DND-41 (cell line): Measurements from ENCODE around the gene TRIM45.

Experiments
- ATAC-seq: fragments of 200-7000 bp; cut with Tn5 transposase; 3 replicates; pipeline ENCODE4 v1.9.1; 2021; ENCODE audit warnings: low read depth; ENCODE audit not compliant: insufficient read depth
- DNase-seq: peaks from one replicate; pipeline ENCODE4 v3.0.0-alpha.2; 2020
- H2AFZ ChIP-seq: 2 replicates; pipeline ENCODE4 v1.6.0; 2012; ENCODE audit warnings: low read depth, low read length
- H3K27ac ChIP-seq: 2 replicates; pipeline ENCODE4 v1.5.1; 2012; ENCODE audit warnings: low read length, inconsistent platforms
- H3K27me3 ChIP-seq: fragments of 200-600 bp; sonication (generic); 2 replicates; pipeline ENCODE4 v1.6.0; 2012; ENCODE audit warnings: low read length, mild to moderate bottlenecking, inconsistent platforms; ENCODE audit not compliant: insufficient read depth, poor library complexity
- H3K36me3 ChIP-seq: 2 replicates; pipeline ENCODE4 v1.5.1; 2012; ENCODE audit warnings: low read length, inconsistent platforms; ENCODE audit not compliant: insufficient read depth
- H3K4me1 ChIP-seq: 2 replicates; pipeline ENCODE4 v1.5.1; 2012; ENCODE audit warnings: mild to moderate bottlenecking, low read length; ENCODE audit not compliant: insufficient read depth
- H3K4me2 ChIP-seq: 2 replicates; pipeline ENCODE4 v1.6.0; 2012; ENCODE audit warnings: mild to moderate bottlenecking, moderate library complexity, low read length, inconsistent platforms; ENCODE audit not compliant: insufficient read depth
- H3K4me3 ChIP-seq, 2 experiments: fragments of 200-600 bp in 1 of 2; shearing (Covaris generic) in 1 of 2; 2 replicates each; pipeline ENCODE4 v1.5.1; 2012 to 2016; ENCODE audit warnings: inconsistent platforms in 2 of 2, low read length in 2 of 2, mild to moderate bottlenecking in 2 of 2, low read depth in 1 of 2, moderate library complexity in 1 of 2
- H3K79me2 ChIP-seq: 2 replicates; pipeline ENCODE4 v1.6.0; 2012; ENCODE audit warnings: low read length, inconsistent platforms; ENCODE audit not compliant: insufficient read depth
- H3K9ac ChIP-seq: 2 replicates; pipeline ENCODE4 v1.6.0; 2012; ENCODE audit warnings: low read depth, mild to moderate bottlenecking, inconsistent platforms, low read length, moderate library complexity
- H3K9me3 ChIP-seq: 2 replicates; pipeline ENCODE4 v1.5.1; 2012; ENCODE audit warnings: low read length, moderate library complexity, mild to moderate bottlenecking, inconsistent platforms; ENCODE audit not compliant: insufficient read depth, severe bottlenecking
- H4K20me1 ChIP-seq: 2 replicates; pipeline ENCODE4 v1.6.0; 2012; ENCODE audit warnings: low read length; ENCODE audit not compliant: insufficient read depth
- CTCF ChIP-seq: IDR thresholded peaks from 2 replicates; pipeline ENCODE4 v1.5.1; 2012; ENCODE audit warnings: borderline replicate concordance, low read length, moderate library complexity, mild to moderate bottlenecking; ENCODE audit not compliant: poor library complexity, severe bottlenecking; ENCODE audit errors: extremely low read depth
- EZH2 ChIP-seq: IDR thresholded peaks from 3 replicates; pipeline ENCODE4 v1.6.1; 2012; ENCODE audit warnings: borderline replicate concordance, low read depth, mild to moderate bottlenecking, moderate library complexity, low read length, inconsistent platforms; ENCODE audit not compliant: severe bottlenecking

Gene TRIM45

GRCh38 chr1:117147341-117147831, 25.8 kb upstream of the TRIM45 start:
- Histone ChIP-seq H2AFZ (no peak overlapping the region), H3K79me2 (no peaks in the 10 kb centered on the region), H4K20me1 (no peaks in the 10 kb centered on the region), H3K4me3 (no peak overlapping the region), H3K4me2 (no peak overlapping the region), H3K9ac (no peak overlapping the region), H3K27ac (no peak overlapping the region), H3K4me1 (no peaks in the 10 kb centered on the region), H3K36me3 (no peaks in the 10 kb centered on the region), H3K27me3 (peaks cover 2% of the 10 kb centered on the region), H3K9me3 (no peaks in the 10 kb centered on the region)
- ATAC-seq (no peak), DNase-seq (no peak)
- no peak for TF ChIP-seq EZH2
- no peak for TF ChIP-seq CTCF

GRCh38 chr1:117146575-117147340, 25.2 kb upstream of the TRIM45 start:
- no peaks in the 10 kb centered on the region for H3K9me3 ChIP-seq

DNA sequence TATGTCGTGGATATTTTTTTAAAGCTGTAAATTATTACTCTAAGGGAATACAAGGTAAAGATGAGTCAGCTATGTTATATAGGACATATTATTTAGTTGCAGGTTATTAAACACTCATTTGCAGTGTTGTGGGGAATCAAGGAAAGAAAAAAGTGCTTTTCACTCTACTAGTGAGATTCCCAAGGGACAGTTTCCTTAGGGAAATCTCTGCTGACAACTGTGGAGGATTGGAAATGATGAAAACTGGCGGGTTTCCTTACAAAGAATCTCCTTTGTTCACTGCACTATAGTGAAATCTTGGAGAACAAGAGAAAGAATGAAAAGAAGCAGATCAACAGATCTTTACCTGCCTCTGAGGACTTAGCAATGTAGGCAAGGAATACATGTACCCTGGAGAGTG, 24.5 kb upstream of the TRIM45 start:
- Histone ChIP-seq H3K4me2 (no peak overlapping the region), H2AFZ (no peak overlapping the region), H3K27me3 (peaks cover 2% of the 10 kb centered on the region), H3K27ac (no peak overlapping the region), H4K20me1 (no peaks in the 10 kb centered on the region), H3K4me1 (no peaks in the 10 kb centered on the region), H3K79me2 (no peaks in the 10 kb centered on the region), H3K36me3 (no peaks in the 10 kb centered on the region), H3K9ac (no peak overlapping the region), H3K4me3 (no peak overlapping the region), H3K9me3 (no peaks in the 10 kb centered on the region)
- TF ChIP-seq CTCF: no peak
- no peak for TF ChIP-seq EZH2
- no peak for ATAC-seq
- DNase-seq: no peak

More at GRCh38 chr1:117146575-117147340, 25.2 kb upstream of the TRIM45 start:
- Histone ChIP-seq H3K79me2 (no peaks in the 10 kb centered on the region), H3K4me1 (no peaks in the 10 kb centered on the region), H3K27me3 (peaks cover 2% of the 10 kb centered on the region), H3K4me3 (no peak overlapping the region), H3K9ac (no peak overlapping the region), H3K4me2 (no peak overlapping the region), H4K20me1 (no peaks in the 10 kb centered on the region), H2AFZ (no peak overlapping the region), H3K36me3 (no peaks in the 10 kb centered on the region), H3K27ac (no peak overlapping the region)
- no peak for TF ChIP-seq EZH2
- TF ChIP-seq CTCF: no peak
- DNase-seq (no peak), ATAC-seq (no peak)
